Amniotic epithelial cell (primary cell): ENCODE results near the gene TFF2.

Experiments
- DNase-seq: peaks from one replicate; pipeline ENCODE4 v3.0.0-alpha.2; 2010; ENCODE audit warnings: low read depth

The TFF2 gene, protein sequence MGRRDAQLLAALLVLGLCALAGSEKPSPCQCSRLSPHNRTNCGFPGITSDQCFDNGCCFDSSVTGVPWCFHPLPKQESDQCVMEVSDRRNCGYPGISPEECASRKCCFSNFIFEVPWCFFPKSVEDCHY

DNA sequence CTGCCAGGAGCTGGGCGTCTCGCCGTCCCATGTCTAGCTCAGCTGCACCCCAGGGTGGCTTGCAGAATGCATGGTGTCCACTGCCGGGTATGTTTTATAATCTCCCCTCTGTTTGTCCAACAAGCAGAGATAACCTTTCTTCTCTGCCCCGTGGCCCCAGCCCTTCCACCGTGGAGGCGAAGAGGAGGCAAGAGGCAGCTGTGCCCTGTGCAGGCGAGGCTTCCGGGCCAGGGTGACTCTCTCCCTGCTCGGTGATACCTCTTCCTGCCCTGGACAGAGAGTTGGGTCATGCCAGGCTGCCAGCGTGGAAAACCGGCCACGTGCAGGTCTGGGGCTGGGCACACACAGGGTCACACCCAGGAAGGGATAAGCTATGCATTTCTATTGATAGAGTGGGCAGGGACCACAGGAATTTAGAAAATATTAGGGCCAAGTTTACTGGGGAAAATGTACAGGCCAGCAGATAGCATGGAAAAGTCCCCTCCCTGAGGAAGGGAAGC is at the start of gene TFF2:
Gene TFF2 (minus strand): TSS at position 68 of the 500 bp plus-strand sequence. CDS start 37 bp downstream, at position 31.
- no peak for DNase-seq

DNA sequence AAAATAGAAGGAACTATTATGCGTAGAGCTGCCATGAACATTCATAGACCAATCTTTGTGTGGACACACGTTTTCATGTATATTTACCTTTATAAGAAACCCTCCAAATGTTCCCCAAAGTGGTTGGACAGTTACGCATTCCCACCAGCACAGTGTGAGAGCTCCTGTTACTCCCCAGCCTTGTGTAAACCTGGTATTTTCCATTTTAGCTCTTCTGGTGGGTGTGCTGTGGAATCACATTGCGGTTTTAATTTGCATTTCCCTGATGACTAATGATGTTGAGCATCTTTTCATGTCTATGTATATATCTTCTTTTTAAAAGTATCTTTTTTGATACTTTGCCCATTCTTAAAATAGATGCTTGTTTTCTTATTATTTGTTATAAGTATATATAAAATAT is 49.7 kb upstream of the TFF2 start:
- no peak for DNase-seq

GRCh38 chr21:42398436-42399028 is 47.7 kb upstream of the TFF2 start:
- DNase-seq = no peak

- DNase-seq = no peak
Observed at GRCh38 chr21:42397746-42398394, 47.1 kb upstream of the TFF2 start.

DNA sequence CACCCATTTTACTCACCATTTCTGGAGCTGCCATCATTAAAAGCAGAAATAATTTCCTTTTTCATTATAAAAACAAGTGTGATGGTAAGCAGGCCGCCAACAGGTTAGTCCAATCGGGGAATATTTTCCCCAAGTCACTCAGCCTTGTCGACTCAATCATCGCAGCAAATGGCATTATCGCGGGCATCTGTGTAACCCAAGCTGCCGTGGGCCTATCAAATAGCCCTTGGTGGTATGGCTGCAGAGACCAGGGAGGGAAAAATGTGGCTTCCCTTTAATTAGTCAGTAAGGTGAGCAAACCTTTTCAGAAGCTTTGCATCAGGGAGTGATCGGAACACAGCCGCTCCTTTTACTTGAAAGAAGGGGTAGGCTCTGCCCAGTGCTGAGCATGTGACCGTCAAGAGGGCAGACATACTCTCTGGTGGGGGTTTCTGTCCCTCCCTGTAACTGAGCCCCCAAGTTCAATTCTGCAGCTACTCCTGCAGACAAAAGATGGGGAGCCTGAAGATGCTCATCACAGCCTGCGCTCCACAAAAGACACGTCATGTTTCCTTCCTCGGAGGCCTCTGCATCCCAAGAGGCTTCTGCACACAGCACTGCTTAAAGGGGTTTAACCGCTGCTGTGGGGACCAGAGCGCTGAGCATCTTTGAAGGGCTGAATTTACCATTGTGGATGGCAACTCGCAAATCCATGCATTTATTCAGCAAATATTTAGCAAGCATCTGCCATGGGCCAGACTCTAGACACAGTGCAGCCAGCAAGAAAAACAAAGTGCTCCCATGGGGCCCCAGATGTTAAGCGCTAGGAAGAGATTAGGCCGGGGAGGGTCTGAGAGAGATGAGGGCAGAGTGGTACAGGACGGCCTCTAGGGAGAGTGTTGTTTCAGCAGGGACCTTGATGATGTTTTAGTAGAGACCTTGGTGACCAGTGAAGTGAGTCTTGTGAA is 46.3 kb upstream of the TFF2 start:
- DNase-seq = no peak

- no peak for DNase-seq
Observed at GRCh38 chr21:42395905-42396651, 45.3 kb upstream of the TFF2 start, which contains the start of gene TMPRSS3. TSS of gene TMPRSS3 (minus strand) at chr21:42396052. CDS start at chr21:42395417, 635 bp downstream.

GRCh38 chr21:42395302-42395701 is 44.5 kb upstream of the TFF2 start:
- no peak for DNase-seq

DNA sequence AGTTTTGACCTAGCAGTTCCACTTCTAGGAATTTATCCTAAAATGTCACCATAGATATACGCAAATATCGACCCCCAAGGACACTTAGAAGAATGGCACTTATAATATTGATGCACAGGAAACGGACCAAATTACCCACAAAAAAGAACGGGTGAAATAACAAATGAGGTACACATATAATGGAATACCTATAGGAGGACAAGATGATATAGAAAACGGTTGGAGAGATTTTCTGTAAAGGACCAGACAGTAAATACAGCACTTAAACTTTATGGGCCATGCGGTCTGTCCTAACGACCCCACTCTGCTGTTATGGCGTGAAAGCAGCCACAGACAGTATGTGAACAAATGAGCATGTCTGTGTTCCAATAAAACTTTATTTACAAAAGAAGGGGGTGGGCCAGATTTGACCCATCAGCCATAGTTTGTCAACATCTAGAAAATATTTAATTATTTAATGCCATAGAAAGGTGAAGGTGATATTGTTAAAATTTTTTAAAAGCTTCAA is 42.7 kb upstream of the TFF2 start:
- no peak for DNase-seq

DNA sequence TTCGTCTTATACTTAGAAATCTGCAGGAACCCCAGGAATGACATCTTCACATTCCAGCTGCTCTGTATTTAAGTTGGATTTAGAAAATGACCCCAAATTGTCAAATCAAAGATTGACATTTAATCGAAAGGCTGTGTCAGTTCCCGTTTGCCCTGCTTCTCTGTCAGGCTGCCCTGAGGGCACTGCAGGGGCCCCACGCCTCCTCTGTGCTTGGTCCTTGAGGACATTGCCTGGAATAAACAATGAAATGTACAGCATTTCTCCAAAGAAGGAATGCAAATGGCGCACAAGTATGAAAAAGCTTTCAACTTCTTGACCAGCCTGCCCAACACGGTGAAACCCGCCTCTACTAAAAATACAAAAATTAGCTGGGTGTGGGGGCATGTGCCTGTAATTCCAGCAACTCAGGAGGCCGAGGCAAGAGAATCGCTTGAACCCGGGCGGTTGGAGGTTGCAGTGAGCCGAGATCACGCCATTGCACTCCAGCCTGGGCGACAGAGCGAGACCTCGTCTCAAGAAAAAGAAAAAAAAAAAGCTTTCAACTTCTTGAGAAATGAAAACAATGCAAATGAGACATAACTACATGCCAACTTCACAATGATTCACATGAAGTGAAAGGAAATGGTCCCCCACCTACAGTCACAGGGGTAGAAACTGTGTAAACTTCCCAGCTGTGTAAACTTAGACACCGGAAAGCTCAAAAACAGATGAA is 42.1 kb upstream of the TFF2 start:
- no peak for DNase-seq

GRCh38 chr21:42391297-42391696 is 40.5 kb upstream of the TFF2 start:
- DNase-seq = no peak

DNA sequence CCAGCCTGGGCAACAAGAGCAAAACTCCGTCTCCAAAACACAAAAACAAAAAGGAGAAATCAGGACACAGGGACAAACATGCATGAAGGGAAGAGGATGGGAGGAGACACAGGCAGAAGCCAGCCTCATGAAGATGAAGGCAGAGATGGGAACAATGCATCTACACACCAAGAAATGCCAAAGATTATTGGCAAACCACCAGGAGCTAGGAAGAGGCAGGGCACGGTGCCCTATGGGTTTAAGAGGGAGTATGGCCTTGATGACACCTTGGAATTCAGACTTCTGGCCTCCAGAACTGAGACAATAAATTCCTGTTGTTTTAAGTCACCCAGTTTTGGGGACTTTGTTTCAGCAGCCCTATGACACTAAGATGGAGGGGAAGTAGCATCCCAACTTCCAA is 39.9 kb upstream of the TFF2 start:
- DNase-seq = no peak

- no peak for DNase-seq
Observed at GRCh38 chr21:42390193-42390592, 39.4 kb upstream of the TFF2 start.

- no peak for DNase-seq
Observed at GRCh38 chr21:42389449-42389835, 38.6 kb upstream of the TFF2 start.

GRCh38 chr21:42388740-42389448 is 38.1 kb upstream of the TFF2 start:
- DNase-seq = no peak

DNA sequence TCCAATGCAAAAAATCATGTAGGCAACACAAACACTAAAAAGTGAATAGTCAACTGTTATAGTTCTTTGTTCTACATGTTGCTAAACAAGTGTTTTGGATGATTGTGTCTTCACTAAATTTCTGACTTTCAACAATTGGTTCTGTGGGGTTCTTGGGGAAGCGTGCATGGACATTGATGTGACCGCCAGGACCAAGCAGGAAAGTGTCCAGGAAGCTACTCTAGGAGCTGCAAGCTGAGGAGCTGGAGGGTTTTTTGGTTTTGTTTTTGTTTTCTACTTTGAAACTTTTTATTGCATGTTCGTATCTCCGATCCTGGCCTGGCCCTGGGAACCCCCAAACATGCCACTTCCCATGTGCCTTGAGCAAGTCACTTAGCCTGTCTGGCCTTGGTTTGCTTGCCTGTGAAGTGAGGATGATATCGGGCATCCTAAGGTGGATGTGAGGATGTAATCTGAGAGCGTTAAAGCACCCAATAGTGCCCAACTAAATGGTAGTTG is 37.1 kb upstream of the TFF2 start:
- no peak for DNase-seq

- no peak for DNase-seq
Observed at GRCh38 chr21:42387164-42387563, 36.4 kb upstream of the TFF2 start.

- DNase-seq = no peak
Observed at GRCh38 chr21:42386034-42386591, 35.3 kb upstream of the TFF2 start.

- no peak for DNase-seq
Observed at GRCh38 chr21:42385619-42386018, 34.8 kb upstream of the TFF2 start.

DNA sequence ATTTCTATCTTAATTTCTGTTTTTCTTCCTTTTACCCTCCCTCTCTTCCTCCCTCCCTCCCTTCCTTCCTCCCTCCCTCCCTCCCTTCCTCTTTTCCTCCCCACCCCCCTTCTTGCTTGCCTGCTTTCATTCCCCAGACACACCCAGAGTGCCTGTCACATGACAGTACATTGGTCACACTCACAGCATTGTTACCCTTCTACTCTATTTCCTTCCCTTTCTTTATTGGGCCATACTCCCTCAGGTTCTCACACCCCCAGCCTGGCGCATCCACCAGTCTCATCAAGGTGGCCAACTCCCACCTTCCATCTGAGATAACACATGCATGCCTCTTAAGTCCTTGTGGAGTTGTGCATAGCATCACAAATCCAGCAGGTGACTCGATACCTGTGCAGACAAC is 34.2 kb upstream of the TFF2 start:
- no peak for DNase-seq
